ENCODE measurements around the gene C3orf20. TPM values are rescaled to one million over a fixed set of nuclear protein-coding genes. Genes with fewer than 3 reads are reported as not detected.

C3orf20 gene
- total and polyA plus RNA-seq, 2 of the 4 experiments (the other 2 are of a cell fraction): not detected

GRCh38 chr3:14810070-14810791, 135.3 kb downstream of the C3orf20 start:
- no peak overlapping the region for H3K4me3 ChIP-seq (ENCODE audit: insufficient read depth, low read depth, low read length)
- 6% methylated on average over 13 of the region's 85 CpGs; no CpG with 5 or more reads in 1 of the 2 experiments for WGBS, 2 experiments (ENCODE audit: extremely low coverage in 2 of 2, insufficient read length in 1 of 2)
- ChIA-PET POLR2A (ENCODE audit: unreplicated experiment) (no interaction called here), CTCF (no interaction called here)
- H3K79me1 ChIP-seq (ENCODE audit: low read depth in 1 of 2, low read length in 2 of 2): no peaks in the 10 kb centered on the region
- H3K4me1 ChIP-seq (ENCODE audit: control insufficient read depth, insufficient read depth, low read length): no peaks in the 10 kb centered on the region
- no peak overlapping the region for H2AK9ac ChIP-seq (replicated peaks; ENCODE audit: low read depth, low read length, poor library complexity)
- ATAC-seq (ENCODE audit: low read depth) (no peak), DNase-seq (no peak)
- H2AK5ac ChIP-seq (ENCODE audit: low read depth, low read length): no peak overlapping the region
- no peak overlapping the region for H2BK5ac ChIP-seq (ENCODE audit: low read depth, low read length, poor library complexity, severe bottlenecking)
- H4K5ac ChIP-seq (ENCODE audit: low read depth, low read length): no peak overlapping the region
- H2BK15ac ChIP-seq (ENCODE audit: low read depth, low read length): no peak overlapping the region
- dilution Hi-C loops (cut with HindIII; ENCODE audit: low sequenced_read_pairs, unreplicated experiment) (no loop called here), intact Hi-C loops (cut with micrococcal nuclease) (no loop called here), in situ Hi-C loops (cut with MboI; ENCODE audit: low sequenced_read_pairs) (no loop called here)
- H3K27ac ChIP-seq (ENCODE audit: insufficient read depth, low read length): no peak overlapping the region
- no peak overlapping the region for H2AFZ ChIP-seq (replicated peaks; ENCODE audit: low read length, poor library complexity)
- no peak overlapping the region for H3K56ac ChIP-seq (ENCODE audit: extremely low read depth, insufficient read depth, low read length)
- TF ChIP-seq USF2 (IDR thresholded peaks at IDR 0.05; ENCODE audit: low read depth, low read length) (no peak), RAD21 (IDR thresholded peaks at IDR 0.05; ENCODE audit: low read length) (no peak), NFE2L2 (IDR thresholded peaks at IDR 0.05; ENCODE audit: low read depth, low read length) (no peak), CHD1 (IDR thresholded peaks at IDR 0.05; ENCODE audit: low read depth, low read length) (no peak), FOS (IDR thresholded peaks at IDR 0.05; ENCODE audit: low read depth, low read length) (no peak), POLR2A (IDR thresholded peaks at IDR 0.05; ENCODE audit: low read depth, low read length) (no peak), CTCF (conservative IDR thresholded peaks at IDR 0.05; ENCODE audit: low read depth, low read length) (no peak), RFX5 (IDR thresholded peaks at IDR 0.05; ENCODE audit: low read depth, low read length) (no peak), MAZ (IDR thresholded peaks at IDR 0.05; ENCODE audit: borderline replicate concordance, low read depth, low read length) (no peak), MAFK (IDR thresholded peaks at IDR 0.05; ENCODE audit: low read depth, low read length) (no peak), CEBPB (IDR thresholded peaks at IDR 0.05; ENCODE audit: low read depth, low read length) (no peak), BHLHE40 (IDR thresholded peaks at IDR 0.05; ENCODE audit: low read depth, low read length) (no peak), RCOR1 (IDR thresholded peaks at IDR 0.05; ENCODE audit: insufficient replicate concordance, low read length) (no peak), MXI1 (IDR thresholded peaks at IDR 0.05; ENCODE audit: borderline replicate concordance, low read depth, low read length) (no peak), ELK1 (IDR thresholded peaks at IDR 0.05; ENCODE audit: borderline replicate concordance, low read depth, low read length) (no peak), SMC3 (IDR thresholded peaks at IDR 0.05; ENCODE audit: low read depth, low read length) (no peak)
- H3K18ac ChIP-seq (ENCODE audit: low read depth, low read length): no peak overlapping the region
- H3K27me3 ChIP-seq (ENCODE audit: control insufficient read depth, insufficient read depth, low read length): peaks cover 41% of the 10 kb centered on the region
- no peak overlapping the region for H3K9ac ChIP-seq (ENCODE audit: low read depth, low read length)
- H3K9me1 ChIP-seq (ENCODE audit: insufficient read depth, low read length): no peaks in the 10 kb centered on the region
- H2BK120ac ChIP-seq (ENCODE audit: low read depth, low read length): no peak overlapping the region
- no peak overlapping the region for H3K23ac ChIP-seq (ENCODE audit: low read depth, low read length)
- H4K20me1 ChIP-seq (ENCODE audit: insufficient read depth, low read length): no peaks in the 10 kb centered on the region
- no peaks in the 10 kb centered on the region for H3K36me3 ChIP-seq (ENCODE audit: control insufficient read depth, insufficient read depth, low read length)
- H3K14ac ChIP-seq (replicated peaks; ENCODE audit: low read depth, low read length): no peak overlapping the region
- no peak overlapping the region for H4K91ac ChIP-seq (ENCODE audit: insufficient read depth, low read depth, low read length)
- no peak overlapping the region for H2BK20ac ChIP-seq (ENCODE audit: low read depth, low read length)
- H3K9me3 ChIP-seq (ENCODE audit: control insufficient read depth, insufficient read depth, low read length): no peaks in the 10 kb centered on the region
- H4K8ac ChIP-seq (ENCODE audit: low read depth in 2 of 2, low read length in 2 of 2): no peak overlapping the region
- H3K4me2 ChIP-seq (ENCODE audit: low read depth, low read length): no peak overlapping the region
- H3K4ac ChIP-seq (ENCODE audit: low read depth, low read length): no peak overlapping the region
- no TSS peak for BruUV-seq (replicated peaks)
